HepG2 (cell line): ENCODE data around the gene CYTH2. TPM values are rescaled to one million over a fixed set of nuclear protein-coding genes. Genes with fewer than 3 reads are reported as not detected.

Experiments
- ATAC-seq: fragments of 200-7000 bp; cut with Tn5 transposase; 3 replicates; pipeline ENCODE4 v1.9.1; 2020; ENCODE audit warnings: mild to moderate bottlenecking, moderate library complexity
- BruUV-seq: library from RNA; stranded (reverse); fragments of 400-500 nt; replicated peaks from 2 replicates; lab custom pipeline; 2021; lab: Mats Ljungman, UMichigan
- CTCF ChIA-PET: fragments of 300-600 bp; formaldehyde crosslinking; extraction: SDS; loops from one replicate; lab custom pipeline; 2021; ENCODE audit warnings: low total read pairs, inconsistent platforms, low intra/inter-chr PET ratio; lab: Yijun Ruan, JAX
- POLR2A ChIA-PET: fragments of 350-600 bp; sonication (Branson Sonifier 250); formaldehyde crosslinking; loops from one replicate; lab custom pipeline; 2020; ENCODE audit warnings: antibody characterized with exemption, inconsistent platforms; lab: Yijun Ruan, JAX
- DNase-seq: peaks from one replicate; pipeline ENCODE4 v3.0.0-alpha.2; 2015; ENCODE audit warnings: low spot score
- FAIRE-seq: peaks from 3 replicates; lab custom pipeline; 2011; peaks lifted over from hg19 to GRCh38; lab: Jason Lieb, UNC
- H2AFZ ChIP-seq: one replicate; pipeline ENCODE4 v1.6.1; 2011; ENCODE audit warnings: low read length, inconsistent platforms
- H3K27ac ChIP-seq: fragments of 300-600 bp; 3 replicates; pipeline ENCODE4 v1.8.0; 2011; ENCODE audit warnings: mixed run types, mild to moderate bottlenecking, mixed read lengths, low read length, inconsistent platforms; ENCODE audit not compliant: insufficient read depth; ENCODE audit errors: extremely low read length
- H3K27me3 ChIP-seq, 2 experiments: fragments of 200-600 bp in 1 of 2; 2 replicates in 1 of 2; 3 replicates in 1 of 2; pipeline versions ENCODE4 v1.6.0 to v1.8.0; 2011; ENCODE audit warnings: low read length in 2 of 2, mild to moderate bottlenecking in 2 of 2, moderate library complexity in 2 of 2, inconsistent platforms in 1 of 2; ENCODE audit not compliant: insufficient read depth in 2 of 2, control insufficient read depth in 1 of 2
- H3K36me3 ChIP-seq, 2 experiments: fragments of 200-600 bp in 1 of 2; replicated peaks in 1 of 2; 2 replicates in 1 of 2; 3 replicates in 1 of 2; pipeline versions ENCODE4 v1.5.1 to v1.8.0; 2011; ENCODE audit warnings: low read length in 2 of 2, inconsistent platforms in 1 of 2; ENCODE audit not compliant: insufficient read depth in 2 of 2, control insufficient read depth in 1 of 2
- H3K4me1 ChIP-seq: 2 replicates; pipeline ENCODE4 v1.5.1; 2012; ENCODE audit warnings: low read length, inconsistent platforms; ENCODE audit not compliant: insufficient read depth
- H3K4me2 ChIP-seq: 2 replicates; pipeline ENCODE4 v1.6.0; 2011; ENCODE audit warnings: low read depth, low read length, inconsistent platforms
- H3K4me3 ChIP-seq, 3 experiments: fragments of 200-600 bp in 1 of 3; sonication (generic), shearing (Covaris generic) in 1 of 3; replicated peaks in 1 of 3; 2 replicates each; pipeline ENCODE4 v1.5.1; 2011 to 2016; ENCODE audit warnings: low read length in 3 of 3, inconsistent platforms in 2 of 3, low read depth in 2 of 3, mild to moderate bottlenecking in 2 of 3, control low read depth in 1 of 3, mixed read lengths in 1 of 3; ENCODE audit not compliant: insufficient read depth in 1 of 3
- H3K79me2 ChIP-seq: one replicate; pipeline ENCODE4 v1.6.1; 2011; ENCODE audit warnings: low read length, inconsistent platforms; ENCODE audit not compliant: insufficient read depth
- H3K9ac ChIP-seq: 2 replicates; pipeline ENCODE4 v1.6.0; 2011; ENCODE audit warnings: mild to moderate bottlenecking, low read depth, low read length, inconsistent platforms; ENCODE audit not compliant: insufficient read depth
- H3K9me3 ChIP-seq: 2 replicates; pipeline ENCODE4 v1.5.1; 2012; ENCODE audit warnings: mild to moderate bottlenecking, low read length
- H4K20me1 ChIP-seq: 2 replicates; pipeline ENCODE4 v1.6.0; 2011; ENCODE audit warnings: inconsistent platforms, mild to moderate bottlenecking, low read length, moderate library complexity; ENCODE audit not compliant: insufficient read depth
- ATRX ChIP-seq: sonication (generic); formaldehyde crosslinking; IDR thresholded peaks from 2 replicates; pipeline ENCODE4 v1.4.0; 2020; ENCODE audit warnings: missing genetic modification reagents, borderline replicate concordance
- CEBPG ChIP-seq: IDR thresholded peaks from 2 replicates; pipeline ENCODE4 v1.6.1; 2016
- FOXA3 ChIP-seq: IDR thresholded peaks from 2 replicates; pipeline ENCODE4 v1.6.1; 2016; ENCODE audit warnings: missing genetic modification reagents, missing compliant biosample characterization
- GPN1 ChIP-seq: sonication (generic); formaldehyde crosslinking; IDR thresholded peaks from 2 replicates; pipeline ENCODE4 v1.5.1; 2020; ENCODE audit warnings: missing genetic modification reagents, borderline replicate concordance
- MIER3 ChIP-seq: IDR thresholded peaks from 2 replicates; pipeline ENCODE4 v1.6.1; 2016; ENCODE audit warnings: missing compliant biosample characterization, borderline replicate concordance
- NFIB ChIP-seq: sonication (generic); formaldehyde crosslinking; IDR thresholded peaks from 2 replicates; pipeline ENCODE4 v1.9.0; 2021; ENCODE audit warnings: missing genetic modification reagents, mild to moderate bottlenecking, borderline replicate concordance
- ONECUT2 ChIP-seq: sonication (generic); formaldehyde crosslinking; IDR thresholded peaks from 2 replicates; pipeline ENCODE4 v1.4.0; 2020; ENCODE audit warnings: missing genetic modification reagents
- PRDM10 ChIP-seq: sonication (generic); formaldehyde crosslinking; IDR thresholded peaks from 2 replicates; pipeline ENCODE4 v1.4.0; 2020; ENCODE audit warnings: low read depth, missing genetic modification reagents
- PRDM4 ChIP-seq: sonication (generic); formaldehyde crosslinking; IDR thresholded peaks from 2 replicates; pipeline ENCODE4 v1.9.0; 2021; ENCODE audit warnings: missing genetic modification reagents, borderline replicate concordance
- TOPORS ChIP-seq: sonication (generic); formaldehyde crosslinking; IDR thresholded peaks from 2 replicates; pipeline ENCODE4 v1.8.0; 2023; ENCODE audit warnings: mild to moderate bottlenecking, missing genetic modification reagents
- USF2 ChIP-seq, 2 experiments: sonication (generic) in 1 of 2; formaldehyde crosslinking in 1 of 2; IDR thresholded peaks; 2 replicates each; pipeline versions ENCODE4 v1.5.1 to v1.6.1; 2011 to 2020; ENCODE audit warnings: borderline replicate concordance in 1 of 2, low read depth in 1 of 2, low read length in 1 of 2, mild to moderate bottlenecking in 1 of 2, missing genetic modification reagents in 1 of 2, moderate library complexity in 1 of 2
- ZNF367 ChIP-seq: sonication (generic); formaldehyde crosslinking; IDR thresholded peaks from 2 replicates; pipeline ENCODE4 v1.4.0; 2020; ENCODE audit warnings: missing genetic modification reagents, borderline replicate concordance
- ZNF501 ChIP-seq: sonication (generic); formaldehyde crosslinking; IDR thresholded peaks from 2 replicates; pipeline ENCODE4 v1.5.1; 2020; ENCODE audit warnings: mild to moderate bottlenecking, moderate library complexity, missing genetic modification reagents
- ZNF530 ChIP-seq: sonication (generic); formaldehyde crosslinking; IDR thresholded peaks from 2 replicates; pipeline ENCODE4 v1.5.0; 2020; ENCODE audit warnings: low read depth, mild to moderate bottlenecking, missing genetic modification reagents
- ZNF558 ChIP-seq: sonication (generic); formaldehyde crosslinking; IDR thresholded peaks from 2 replicates; pipeline ENCODE4 v1.9.0; 2022; ENCODE audit warnings: mild to moderate bottlenecking, missing genetic modification reagents, borderline replicate concordance
- WGBS: methylation state at CpG from one replicate; pipeline ENCODE4 v1.1.6; 2017; ENCODE audit warnings: low lambda C conversion rate; 5-methylcytosine and 5-hydroxymethylcytosine counted together
- in situ Hi-C: cut with HindIII; loops from 2 replicates; pipeline ENCODE4 v1.10.0; 2017; ENCODE audit warnings: low pct_unique_long_range_greater_than_20kb; ENCODE audit not compliant: extremely low pct_ligation_motif_present
- intact Hi-C: fragments of 100-400 bp; cut with micrococcal nuclease; formaldehyde crosslinking; loops from one replicate; pipeline ENCODE4 v1.10.0; 2022; ENCODE audit not compliant: unreplicated experiment
- polyA plus RNA-seq, 8 experiments: library from polyadenylated mRNA; depleted of rRNA in 3 of 8; stranded (reverse) in 7 of 8; unstranded in 1 of 8; fragments of >200 nt; fragmentation: Illumina TruSeq in 4 of 8; extraction: Trizol in 4 of 8; gene quantifications; 2 replicates each; pipeline versions ENCODE4 v1.2.1 to v1.2.3, GENCODE V29; 2011 to 2016; ENCODE audit warnings: low read depth in 4 of 8, missing spikeins in 1 of 8, mixed read lengths in 1 of 8; ENCODE audit not compliant: insufficient read depth in 1 of 8
- total RNA-seq, 5 experiments: library from RNA; depleted of rRNA; stranded (reverse); fragments of >200 nt; fragmentation: Illumina TruSeq; extraction: Trizol; gene quantifications; 2 replicates each; pipeline ENCODE4 v1.2.3, GENCODE V29; 2016; ENCODE audit warnings: low read depth in 1 of 5

CYTH2 gene
- total and polyA plus RNA-seq, 2 of the 13 experiments (the other 11 are each of a cell fraction or from before 2014, with no cell fraction given) = 16.5 to 39.3 TPM

GRCh38 chr19:48446579-48446978 lies 22.6 kb upstream of the CYTH2 start (continued):
- no peak for TF ChIP-seq PRDM4 (CRISPR knock-in tag)
- no peak for TF ChIP-seq MIER3
- no peak for TF ChIP-seq GPN1 (CRISPR knock-in tag)
- TF ChIP-seq, all 625 proteins: peak for 0

- no peak for DNase-seq
- in situ Hi-C loops (no loop called here), intact Hi-C loops (loop anchor here (10.0 kb wide), 1 partner anchor 94 kb away; no protein-coding TSS in a partner anchor)
- no peak for FAIRE-seq
- Histone ChIP-seq H3K4me2 (no peak overlapping the region), H3K79me2 (peaks cover 17% of the 10 kb centered on the region), H2AFZ (no peak overlapping the region), H3K4me3 (no peak overlapping the region), H3K9me3 (no peaks in the 10 kb centered on the region), H3K27ac (no peak overlapping the region), H3K36me3 (peaks cover 27 to 60% of the 10 kb centered on the region in 2 experiments), H3K4me1 (peaks cover 22% of the 10 kb centered on the region), H3K27me3 (no peaks in the 10 kb centered on the region; a peak in 1 of 5 replicates), H4K20me1 (no peaks in the 10 kb centered on the region), H3K9ac (no peak overlapping the region)
- CTCF ChIA-PET = no interaction called here
- WGBS = 97% methylated on average over 4 of the region's 4 CpGs
- POLR2A ChIA-PET = no interaction called here
- BruUV-seq = no TSS peak
- ATAC-seq = no peak
- TF ChIP-seq CEBPG (no peak), USF2 (IDR thresholded peaks at IDR 0.05; ENCODE audit: low read depth, low read length) (no peak), USF2 (CRISPR knock-in tag; IDR thresholded peaks at IDR 0.05; ENCODE audit: borderline replicate concordance) (no peak), ONECUT2 (CRISPR knock-in tag) (no peak), NFIB (CRISPR knock-in tag) (no peak), TOPORS (CRISPR knock-in tag) (no peak), ATRX (CRISPR knock-in tag) (no peak), ZNF530 (CRISPR knock-in tag) (no peak), PRDM10 (CRISPR knock-in tag) (no peak), FOXA3 (CRISPR knock-in tag) (no peak), ZNF558 (CRISPR knock-in tag) (no peak), ZNF367 (CRISPR knock-in tag) (no peak), ZNF501 (CRISPR knock-in tag) (no peak)
Measured at GRCh38 chr19:48448563-48448962, 20.6 kb upstream of the CYTH2 start.
